NK-92 (cell line): Measurements from ENCODE around the gene PKD2L1.
"Not testable (repeated sequence)": the region's sequence is repeated elsewhere in the genome, so short reads cannot be mapped to it uniquely, and the experiment has no call there.

Source experiments
- DNase-seq: peaks from one replicate; lab custom pipeline; 2025; ENCODE audit not compliant: unreplicated experiment; lab: John Stamatoyannopoulos, UW

PKD2L1 gene

DNA sequence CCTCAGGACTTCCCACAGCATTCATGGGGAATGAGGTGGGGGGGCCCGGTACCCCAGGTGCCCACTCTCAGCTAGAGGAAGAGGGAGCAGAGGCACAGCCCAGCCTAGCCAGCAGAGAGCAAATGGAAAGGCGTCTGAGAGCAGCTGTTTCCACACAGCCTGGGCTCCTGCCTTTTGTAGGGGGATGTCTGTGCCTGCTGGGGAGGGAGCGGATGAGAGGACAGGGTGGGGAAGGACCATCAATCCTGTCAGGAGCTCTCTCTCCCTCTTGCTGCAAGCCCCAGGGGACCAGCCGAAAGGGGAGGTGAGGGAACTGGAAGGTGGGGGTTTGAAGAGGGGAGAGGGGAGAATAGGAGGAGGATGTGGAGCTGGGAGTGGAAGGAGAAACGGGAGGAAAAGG is at the start of gene PKD2L1:
Gene PKD2L1, minus strand, starts transcription at position 150 of the 400 bp plus-strand sequence. Its CDS starts 125 bp downstream, at position 25.
- DNase-seq = no peak

DNA sequence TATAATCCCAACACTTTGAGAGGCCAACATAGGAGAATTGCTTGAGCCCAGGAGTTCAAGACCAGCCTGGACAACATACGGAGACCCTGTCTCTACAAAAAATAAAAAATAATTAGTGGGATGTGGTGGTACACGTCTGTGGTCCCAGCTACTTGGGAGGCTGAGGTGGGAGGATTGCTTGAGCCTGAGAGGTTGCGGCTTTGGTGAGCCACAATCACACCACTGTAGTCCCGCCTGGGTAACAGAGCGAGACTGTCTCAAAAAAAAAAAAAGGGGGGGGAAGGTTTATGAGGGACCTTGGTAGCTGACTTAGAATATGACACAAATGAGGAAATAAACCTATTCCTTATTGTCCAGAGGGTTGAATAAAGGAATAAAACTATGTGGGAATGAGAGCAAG is 47.8 kb upstream of the PKD2L1 start:
- no peak for DNase-seq

DNA sequence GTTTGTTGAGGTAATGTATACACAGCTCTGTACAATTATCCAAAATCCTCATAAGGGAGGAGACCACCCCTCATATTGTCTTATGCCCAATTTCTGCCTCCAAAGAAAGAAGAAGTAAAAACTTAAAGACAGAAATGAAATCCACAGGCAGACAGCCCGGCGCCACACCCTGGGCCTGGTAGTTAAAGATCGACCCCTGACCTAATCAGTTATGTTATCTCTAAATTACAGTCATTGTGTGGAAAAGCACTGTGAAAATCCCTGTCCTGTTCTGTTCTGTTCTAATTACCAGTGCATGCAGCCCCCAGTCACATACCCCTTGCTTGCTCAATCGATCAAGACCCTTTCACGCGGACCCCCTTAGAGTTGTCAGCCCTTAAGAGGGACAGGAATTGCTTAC is 46.6 kb upstream of the PKD2L1 start:
- not testable (repeated sequence) for DNase-seq

DNA sequence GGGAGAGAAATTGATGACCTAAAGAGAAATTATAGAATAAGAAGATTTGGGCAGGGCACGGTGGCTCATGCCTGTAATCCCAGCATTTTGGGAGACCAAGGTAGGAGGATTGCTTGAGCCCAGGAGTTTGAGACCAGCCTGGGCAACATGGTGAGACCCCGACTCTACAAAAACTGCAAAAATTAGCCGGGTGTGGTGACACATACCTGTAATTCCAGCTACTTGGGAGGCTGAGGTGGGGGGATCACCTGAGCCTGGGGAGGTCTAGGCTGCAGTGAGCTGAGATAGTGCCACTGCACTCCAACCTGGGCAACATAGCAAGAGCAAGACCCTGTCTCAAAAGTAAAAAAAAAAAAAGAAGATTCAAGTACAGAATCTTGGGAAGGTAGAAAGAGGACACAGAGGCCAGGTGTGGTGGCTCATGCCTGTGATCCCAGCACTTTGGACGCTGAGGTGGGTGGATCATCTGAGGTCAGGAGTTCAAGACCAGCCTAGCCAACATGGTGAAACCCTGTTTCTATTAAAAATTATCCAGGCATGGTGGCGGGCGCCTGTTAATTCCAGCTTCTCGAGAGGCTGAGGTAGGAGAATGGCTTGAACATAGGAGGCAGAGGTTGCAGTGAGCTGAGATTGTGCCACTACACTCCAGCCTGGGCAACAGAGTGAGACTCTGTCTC is 44.8 kb upstream of the PKD2L1 start:
- DNase-seq = not testable (repeated sequence)

DNA sequence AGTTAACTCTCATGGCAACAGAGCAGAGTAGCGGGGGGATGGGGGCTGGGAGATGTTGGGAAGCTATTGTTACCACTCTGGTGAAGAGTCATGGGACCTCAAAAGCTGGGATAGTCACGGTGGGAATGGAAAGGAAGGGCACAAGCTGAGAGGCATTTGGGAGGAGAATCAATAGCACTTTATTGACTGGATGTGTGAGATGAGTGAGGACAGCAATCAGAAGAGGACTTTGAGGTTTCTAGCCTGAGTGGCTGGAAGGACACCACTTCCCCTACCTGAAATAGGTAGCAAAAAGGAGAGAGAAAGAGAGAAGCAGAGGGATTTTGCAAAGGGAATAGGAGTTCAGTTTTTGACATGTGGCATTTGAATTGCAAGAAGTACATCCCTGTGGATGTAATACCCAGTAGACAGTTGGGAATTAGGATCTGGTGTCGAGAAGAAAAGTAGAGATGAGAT is 44.2 kb upstream of the PKD2L1 start:
- DNase-seq = no peak

DNA sequence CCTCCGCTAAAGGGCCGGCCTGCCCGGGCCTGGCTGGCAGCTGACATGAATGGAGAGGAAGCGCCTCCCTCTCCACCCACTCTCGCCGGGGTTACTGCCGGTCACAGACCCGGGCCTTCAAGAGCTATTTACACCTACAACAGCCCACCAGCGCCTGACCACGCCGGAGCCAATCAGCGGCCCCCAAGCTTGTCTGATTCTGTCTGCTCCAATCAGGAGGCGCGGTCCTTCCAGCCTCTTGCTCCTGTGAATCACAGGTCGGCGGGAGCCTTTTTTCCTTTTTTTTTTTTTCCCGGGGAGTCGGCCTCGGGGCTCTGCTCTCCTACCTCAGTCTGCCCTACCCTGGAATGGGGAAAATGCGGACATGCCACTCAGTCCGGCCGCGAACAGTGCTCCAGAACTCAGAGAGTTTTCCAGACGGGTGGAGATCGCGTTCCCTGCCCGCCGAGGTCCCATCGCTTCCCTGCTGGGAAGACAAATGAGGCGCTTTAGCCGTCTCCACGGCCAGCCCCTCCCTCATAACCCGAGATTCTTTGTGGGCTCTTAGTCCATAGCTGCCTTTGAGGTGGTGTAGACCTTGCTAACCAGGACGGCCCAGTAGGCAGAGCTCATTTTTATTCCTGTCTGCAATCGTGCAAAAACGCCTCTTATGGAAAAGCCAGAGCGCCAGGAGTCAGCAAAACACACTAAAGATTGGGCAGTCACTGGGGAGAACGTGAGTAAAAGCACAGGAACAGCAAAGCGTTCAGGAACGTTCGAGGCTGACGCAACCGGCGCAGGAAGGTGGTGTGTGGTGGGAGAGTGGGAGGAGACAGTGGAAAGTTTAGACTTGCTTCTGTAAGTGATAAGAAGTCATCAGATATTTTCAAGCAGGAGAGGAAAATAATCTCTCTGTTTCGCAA is 43.5 kb upstream of the PKD2L1 start:
- peak; percentile 47 for DNase-seq

DNA sequence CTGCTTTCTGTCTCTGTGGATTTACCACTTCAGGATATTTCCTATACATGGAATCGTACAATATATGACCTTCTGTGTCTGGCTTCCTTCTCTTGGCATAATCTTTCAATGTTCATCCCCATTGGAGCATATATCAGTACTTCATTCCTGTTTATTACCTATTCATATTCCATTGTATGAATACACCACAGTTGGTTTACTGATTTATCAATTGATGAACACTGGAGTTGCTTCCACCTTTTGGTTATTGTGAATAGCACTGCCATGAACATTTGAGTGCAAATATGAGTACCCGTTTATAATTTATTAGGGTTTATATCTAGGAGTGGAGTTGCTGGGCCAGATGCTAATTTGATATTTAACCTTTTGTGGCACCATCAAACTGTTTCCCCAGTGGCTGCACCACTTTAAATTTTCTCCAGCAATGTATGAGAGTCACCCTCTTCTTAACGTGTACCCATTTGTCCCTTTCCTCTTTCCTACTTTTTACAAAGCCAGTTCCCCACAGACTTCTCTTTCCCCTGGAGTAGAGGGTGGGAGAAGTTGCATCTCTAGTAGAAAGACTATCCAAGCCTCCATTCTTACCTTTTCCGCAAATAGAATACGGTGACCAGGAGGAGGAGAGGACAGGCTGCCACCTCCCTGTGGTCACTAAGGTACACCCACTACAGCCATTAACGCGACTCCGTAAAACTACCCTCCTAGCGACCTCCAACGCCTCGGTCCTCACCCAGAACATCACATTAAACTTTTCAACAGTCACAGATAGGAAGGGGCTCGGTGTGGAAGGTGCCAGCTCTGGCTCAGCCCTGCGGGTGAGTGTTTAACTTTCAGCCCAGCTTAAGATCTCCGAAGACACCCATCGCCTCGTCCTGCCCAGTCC is 42.6 kb upstream of the PKD2L1 start:
- no peak for DNase-seq

DNA sequence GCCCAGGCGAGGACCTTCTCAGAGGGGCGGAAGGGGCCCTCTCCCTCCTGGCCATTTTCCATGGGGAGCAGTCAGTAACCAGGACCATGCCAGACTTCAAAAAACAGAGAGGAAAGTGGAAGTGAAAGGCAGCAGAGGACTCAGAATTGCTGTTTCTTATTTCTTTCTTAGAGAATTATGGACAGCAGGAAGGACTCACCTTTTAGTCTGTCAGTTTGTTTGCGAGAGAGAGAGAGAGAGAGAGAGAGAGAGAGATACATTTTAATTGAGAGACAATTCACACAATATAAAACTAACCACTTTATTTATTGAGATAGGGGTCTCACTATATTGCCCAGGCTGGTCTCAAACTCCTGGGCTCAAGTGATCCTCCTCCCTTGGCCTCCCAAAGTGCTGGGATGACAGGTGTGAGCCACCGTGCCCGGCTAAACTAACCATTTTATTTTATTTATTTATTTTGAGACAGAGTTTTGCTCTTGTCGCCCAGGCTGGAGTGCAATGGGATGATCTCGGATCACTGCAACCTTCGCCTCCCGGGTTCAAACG is 41.5 kb upstream of the PKD2L1 start:
- DNase-seq = no peak

DNA sequence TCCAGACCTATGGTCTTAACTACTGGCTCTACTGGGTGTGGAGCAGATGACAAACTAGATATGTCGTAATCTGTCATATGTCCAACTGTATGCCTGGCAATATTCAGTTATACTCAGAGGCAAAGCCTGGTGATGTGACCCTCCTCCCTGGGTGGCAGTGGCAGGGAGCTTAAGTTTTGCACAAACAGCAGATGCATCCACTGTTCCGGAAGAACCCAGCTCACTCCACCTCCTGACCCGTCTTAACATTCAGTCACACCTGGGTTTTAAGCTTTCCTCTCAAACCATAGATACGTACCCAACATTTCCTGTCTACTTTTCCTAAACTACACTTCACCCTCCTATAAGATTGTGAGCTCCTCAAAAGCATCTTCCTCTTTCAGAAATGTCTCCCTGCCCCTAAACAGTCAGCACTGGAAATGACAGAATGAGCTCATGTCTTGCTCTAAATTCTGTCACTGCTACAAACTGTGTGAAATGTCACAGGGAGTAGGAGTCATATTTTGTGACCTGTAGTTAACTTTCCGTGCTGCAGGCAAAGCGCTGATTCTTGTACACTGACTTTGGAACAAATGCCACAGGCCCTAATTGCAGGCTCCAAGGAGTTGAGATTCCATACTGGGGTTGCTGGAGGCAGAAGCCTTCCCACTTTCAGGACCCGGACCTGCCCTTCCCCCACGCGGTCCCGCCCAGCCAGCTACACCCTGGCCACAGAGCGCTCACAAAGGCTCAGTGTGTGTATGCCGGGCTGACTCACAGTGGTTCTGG is 40.9 kb upstream of the PKD2L1 start:
- no peak for DNase-seq

DNA sequence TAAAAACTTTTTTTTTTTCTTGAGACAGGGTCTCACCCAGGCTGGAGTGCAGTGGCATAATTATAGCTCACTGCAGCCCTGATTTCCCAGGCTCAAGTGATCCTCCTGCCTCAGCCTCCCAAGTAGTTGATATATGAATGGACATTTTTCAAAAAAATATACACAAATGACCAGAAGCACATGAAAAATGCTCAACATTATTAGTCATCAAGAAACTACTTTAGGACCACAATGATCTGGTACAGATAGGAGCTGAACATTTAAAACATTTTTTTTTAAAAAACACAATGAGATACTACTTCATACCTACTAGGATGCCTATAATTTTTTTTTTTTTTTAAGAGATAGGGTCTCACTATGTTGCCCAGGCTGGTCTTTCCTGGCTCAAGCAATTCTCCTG is 38.7 kb upstream of the PKD2L1 start:
- DNase-seq = no peak

DNA sequence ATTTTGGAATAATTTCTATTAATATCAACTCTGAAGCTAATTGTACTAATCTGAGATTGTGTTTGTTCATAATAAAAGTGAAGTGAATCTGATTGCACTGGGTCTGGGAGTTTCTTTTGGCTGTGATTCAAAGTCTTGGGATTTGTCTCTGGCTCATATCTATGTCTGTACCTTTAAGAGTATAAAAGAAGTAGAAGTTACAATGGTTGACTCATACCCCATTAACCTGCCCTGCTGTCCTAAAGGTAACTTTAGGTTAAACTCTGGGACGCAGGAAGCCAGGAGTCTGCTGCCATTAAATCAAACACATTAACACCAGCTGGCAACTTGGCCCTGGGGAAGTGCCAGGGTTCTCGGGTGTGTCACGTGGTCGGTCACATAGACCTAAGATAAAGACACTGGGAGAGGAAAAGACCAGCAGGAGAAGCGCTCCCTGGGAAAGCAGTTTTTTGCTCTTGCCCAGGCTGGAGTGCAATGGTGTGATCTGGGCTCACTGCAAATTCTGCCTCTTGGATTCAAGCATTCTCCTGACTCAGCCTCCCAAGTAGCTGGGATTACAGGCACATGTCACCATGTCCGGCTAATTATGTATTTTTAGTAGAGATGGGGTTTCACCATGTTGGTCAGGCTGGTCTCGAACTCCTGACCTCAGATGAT is 34.8 kb upstream of the PKD2L1 start:
- DNase-seq = no peak

DNA sequence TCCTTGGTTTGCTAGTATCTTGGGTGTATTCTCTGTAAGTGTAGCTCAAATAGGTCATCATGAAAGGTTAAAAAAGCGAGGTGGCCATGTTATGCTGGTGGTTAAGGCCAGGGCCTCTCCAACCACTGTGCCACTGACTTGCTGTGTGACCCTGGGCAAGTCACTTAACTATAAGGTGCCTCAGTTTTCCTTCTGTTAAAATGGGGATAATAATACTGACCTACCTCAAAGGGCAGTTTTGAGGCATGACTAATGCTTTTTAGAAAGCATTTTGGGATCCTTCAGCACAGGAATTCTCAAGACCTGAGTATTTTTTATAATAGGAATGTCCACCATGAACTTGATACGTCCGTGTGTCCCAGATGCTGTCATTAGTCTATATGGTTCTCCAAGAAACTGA is 34.1 kb upstream of the PKD2L1 start:
- DNase-seq = no peak

DNA sequence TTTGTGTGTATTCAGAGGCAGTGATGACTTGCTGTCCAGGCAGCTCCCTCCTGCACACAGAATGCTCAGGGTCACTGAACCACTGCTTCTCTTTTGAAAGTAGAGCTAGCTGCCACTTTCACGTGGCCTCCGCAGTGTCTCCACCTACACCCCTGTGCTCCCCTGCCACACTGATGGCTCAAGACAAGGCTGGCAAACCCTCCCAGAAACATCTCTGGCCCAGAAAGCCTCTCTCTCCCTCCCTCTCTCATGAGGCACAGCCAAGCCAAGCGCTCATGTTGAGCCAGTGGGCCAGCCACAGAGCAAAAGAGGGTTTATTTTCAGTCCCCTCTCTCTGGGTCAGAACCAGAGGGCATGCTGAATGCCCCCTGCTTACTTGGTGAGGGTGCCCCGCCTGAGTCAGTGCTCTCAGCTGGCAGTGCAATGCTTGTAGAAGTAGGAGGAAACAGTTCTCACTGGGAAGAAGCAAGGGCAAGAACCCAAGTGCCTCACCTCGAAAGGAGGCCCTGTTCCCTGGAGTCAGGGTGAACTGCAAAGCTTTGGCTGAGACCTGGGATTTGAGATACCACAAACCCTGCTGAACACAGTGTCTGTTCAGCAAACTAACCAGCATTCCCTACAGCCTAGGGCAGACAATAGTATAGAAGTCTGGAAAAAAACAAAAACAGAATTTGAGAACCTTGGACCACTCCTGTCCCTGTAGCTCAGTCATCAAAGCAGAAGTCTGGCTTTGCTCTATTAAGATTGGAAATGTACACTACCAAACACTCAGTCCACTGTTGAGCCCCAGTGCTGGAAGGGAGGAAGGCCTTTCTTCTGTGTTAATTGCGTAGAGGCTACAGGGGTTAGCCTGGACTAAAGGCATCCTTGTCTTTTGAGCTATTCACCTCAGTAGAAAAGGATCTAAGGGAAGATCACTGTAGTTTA is 32.8 kb upstream of the PKD2L1 start:
- DNase-seq = no peak

DNA sequence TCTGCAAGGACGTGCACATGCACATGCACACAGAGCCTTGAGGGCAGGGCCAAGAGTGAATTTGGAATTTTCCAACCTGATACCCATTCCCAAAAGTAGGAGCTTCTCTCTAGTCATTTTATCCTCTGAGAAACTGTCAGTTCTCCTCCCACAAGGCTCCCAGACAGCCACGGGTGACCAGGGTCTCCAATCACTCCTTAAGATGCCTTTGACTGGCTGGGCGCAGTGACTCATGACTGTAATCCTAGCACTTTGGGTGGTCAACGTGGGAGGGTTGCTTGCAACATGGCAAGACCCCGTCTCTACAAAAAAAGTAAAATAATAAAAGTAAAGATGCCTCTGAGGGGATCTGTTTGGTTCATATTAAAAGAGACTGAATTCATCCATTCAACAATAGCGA is 30.2 kb upstream of the PKD2L1 start:
- no peak for DNase-seq

DNA sequence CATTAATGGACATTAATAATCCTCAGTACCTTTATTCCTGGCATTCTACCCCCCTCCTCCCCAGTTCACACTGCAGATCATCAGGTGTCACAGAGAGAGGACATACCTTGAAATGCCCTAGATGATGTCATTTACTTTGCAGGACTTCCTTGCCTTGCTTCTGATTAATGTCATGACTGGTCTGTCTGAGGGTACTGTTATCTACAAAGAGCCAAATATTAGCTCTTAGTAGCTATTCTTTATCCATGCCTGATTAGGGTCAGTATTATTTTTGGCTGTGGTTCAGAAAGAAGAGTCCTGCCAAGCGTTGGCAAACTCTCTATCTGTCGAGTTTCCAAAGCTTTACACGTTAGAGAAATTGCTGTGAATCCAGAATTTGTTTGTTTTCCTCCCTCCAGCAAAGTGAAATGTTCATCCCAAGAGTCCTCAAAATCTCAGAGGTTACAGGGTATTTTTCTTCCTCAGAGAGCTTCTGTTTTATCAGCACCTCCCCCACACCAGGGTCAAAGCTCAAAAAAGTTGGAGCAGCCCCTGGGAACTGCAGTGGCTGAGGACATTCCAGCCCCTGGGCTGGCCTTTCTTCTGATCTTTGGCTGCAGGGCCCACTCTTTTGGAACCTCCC is 29.6 kb upstream of the PKD2L1 start:
- no peak for DNase-seq

DNA sequence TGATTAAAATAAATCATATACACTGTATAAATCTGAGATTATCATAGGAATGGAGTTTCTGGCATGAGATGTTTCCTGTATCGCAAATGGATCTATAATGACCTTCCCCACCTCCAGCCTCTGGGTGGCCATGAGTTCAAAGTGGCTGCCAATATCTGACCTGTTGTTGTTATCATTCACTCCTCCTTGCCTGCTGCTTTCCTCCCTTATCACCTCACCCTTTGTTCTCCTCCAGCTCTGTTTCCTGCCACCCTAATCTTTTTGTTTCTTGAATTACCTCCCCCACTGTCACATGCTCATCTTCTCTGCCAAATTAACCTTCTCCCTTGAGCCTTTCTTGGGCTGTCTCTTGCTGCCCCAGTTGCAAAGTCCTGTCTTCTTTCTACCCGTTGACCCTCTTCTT is 29.0 kb upstream of the PKD2L1 start:
- no peak for DNase-seq

DNA sequence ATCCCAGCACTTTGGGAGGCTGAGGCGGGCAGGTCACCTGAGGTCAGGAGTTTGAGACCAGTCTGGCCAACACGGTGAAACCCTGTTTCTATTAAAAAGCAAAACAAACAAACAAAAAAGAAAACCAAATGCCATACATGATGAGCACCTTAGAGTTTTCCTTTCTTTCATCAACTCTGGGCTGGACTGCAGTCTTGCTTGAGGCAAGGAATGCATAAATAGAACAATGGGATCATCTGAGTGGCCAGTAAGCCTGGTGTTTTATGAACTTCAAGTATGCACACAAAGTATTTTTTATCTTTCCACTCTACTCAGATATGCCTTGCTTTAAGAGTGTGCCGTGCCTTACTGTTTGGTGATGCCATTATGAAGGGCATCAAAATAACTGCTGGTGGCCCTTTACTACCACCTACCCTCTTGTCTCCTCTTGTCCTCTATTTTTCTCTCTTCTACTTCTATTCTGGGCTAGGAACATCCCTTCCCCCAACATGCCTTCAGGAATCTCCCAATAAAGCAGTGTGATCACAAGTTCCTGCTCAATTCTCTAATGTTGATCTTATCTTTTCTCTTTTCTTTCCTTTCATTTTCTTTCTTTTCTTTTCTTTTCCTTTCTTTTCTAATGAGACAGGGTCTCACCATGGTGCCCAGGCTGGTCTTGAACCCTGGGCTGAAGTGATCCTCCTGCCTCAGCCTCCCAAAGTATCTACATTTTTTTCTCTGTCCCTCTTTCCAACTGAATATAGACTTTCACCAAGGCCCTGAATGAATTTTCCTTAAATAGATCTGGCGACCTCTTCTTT is 27.2 kb upstream of the PKD2L1 start:
- DNase-seq = no peak
